ENCODE measurements around the gene CNTNAP4.

- TF ChIP-seq EHMT2 (IDR thresholded peaks at IDR 0.05; ENCODE audit: borderline replicate concordance, low read depth, low read length): no peak
- no peak for TF ChIP-seq ELF1 (CRISPR knock-in tag; IDR thresholded peaks at IDR 0.05)
- TF ChIP-seq, protein P1, sequence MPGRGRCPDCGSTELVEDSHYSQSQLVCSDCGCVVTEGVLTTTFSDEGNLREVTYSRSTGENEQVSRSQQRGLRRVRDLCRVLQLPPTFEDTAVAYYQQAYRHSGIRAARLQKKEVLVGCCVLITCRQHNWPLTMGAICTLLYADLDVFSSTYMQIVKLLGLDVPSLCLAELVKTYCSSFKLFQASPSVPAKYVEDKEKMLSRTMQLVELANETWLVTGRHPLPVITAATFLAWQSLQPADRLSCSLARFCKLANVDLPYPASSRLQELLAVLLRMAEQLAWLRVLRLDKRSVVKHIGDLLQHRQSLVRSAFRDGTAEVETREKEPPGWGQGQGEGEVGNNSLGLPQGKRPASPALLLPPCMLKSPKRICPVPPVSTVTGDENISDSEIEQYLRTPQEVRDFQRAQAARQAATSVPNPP (CRISPR knock-in tag; IDR thresholded peaks at IDR 0.05): no peak
- TF ChIP-seq, protein P2, sequence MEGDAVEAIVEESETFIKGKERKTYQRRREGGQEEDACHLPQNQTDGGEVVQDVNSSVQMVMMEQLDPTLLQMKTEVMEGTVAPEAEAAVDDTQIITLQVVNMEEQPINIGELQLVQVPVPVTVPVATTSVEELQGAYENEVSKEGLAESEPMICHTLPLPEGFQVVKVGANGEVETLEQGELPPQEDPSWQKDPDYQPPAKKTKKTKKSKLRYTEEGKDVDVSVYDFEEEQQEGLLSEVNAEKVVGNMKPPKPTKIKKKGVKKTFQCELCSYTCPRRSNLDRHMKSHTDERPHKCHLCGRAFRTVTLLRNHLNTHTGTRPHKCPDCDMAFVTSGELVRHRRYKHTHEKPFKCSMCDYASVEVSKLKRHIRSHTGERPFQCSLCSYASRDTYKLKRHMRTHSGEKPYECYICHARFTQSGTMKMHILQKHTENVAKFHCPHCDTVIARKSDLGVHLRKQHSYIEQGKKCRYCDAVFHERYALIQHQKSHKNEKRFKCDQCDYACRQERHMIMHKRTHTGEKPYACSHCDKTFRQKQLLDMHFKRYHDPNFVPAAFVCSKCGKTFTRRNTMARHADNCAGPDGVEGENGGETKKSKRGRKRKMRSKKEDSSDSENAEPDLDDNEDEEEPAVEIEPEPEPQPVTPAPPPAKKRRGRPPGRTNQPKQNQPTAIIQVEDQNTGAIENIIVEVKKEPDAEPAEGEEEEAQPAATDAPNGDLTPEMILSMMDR (CRISPR knock-in tag; IDR thresholded peaks at IDR 0.05): no peak
- TF ChIP-seq YY1 (IDR thresholded peaks at IDR 0.05; ENCODE audit: insufficient read depth, insufficient replicate concordance, low read depth, low read length): no peak
- TF ChIP-seq ARID2 (CRISPR knock-in tag; IDR thresholded peaks at IDR 0.05; ENCODE audit: borderline replicate concordance): no peak
- TF ChIP-seq FOXP1 (IDR thresholded peaks at IDR 0.05): no peak
- no peak for TF ChIP-seq FOXP1 (CRISPR knock-in tag; IDR thresholded peaks at IDR 0.05)
Observed at GRCh38 chr16:76527244-76527643, 250.0 kb downstream of the CNTNAP4 start.

Data from HepG2 (cell line).